TTC549 (cell line): ENCODE measurements around the gene C5.

Source experiments
- FAIRE-seq: peaks from 2 replicates; lab custom pipeline; 2012; peaks lifted over from hg19 to GRCh38; lab: Jason Lieb, UNC

The C5 gene

DNA sequence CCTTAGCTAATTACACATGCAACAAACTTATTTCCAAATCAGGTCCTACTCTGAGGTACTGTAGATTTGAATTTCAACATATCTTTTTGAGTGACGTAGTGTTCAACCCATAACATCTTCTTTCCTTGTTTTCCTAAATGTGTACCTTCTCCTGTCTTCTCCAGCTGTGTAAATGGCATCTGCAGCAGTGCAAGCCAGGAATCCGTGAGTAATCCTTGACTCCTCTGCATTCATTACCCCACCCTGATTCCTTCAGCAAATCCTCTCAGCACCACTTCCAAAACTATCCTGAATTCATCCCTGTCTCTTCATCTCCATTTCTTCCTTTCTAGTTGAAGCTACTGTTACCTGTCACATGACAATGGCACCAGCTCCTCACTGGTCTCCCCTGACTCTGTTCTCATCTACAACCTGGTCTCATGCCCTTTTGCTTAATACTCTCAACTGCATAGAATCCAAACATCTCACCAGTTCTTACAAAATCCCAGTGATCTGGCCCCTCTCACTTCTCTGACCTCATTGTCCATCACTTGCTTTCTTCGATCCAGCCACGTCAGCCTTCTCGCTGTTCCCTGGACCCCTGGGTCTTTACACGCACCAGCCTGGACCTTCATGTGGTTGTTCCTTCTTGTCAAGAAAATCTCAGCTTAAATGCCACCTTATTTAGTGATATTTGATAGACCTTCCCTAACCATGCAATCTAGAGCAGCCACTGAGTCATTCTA, 108.9 kb downstream of the C5 start:
- no peak for FAIRE-seq

DNA sequence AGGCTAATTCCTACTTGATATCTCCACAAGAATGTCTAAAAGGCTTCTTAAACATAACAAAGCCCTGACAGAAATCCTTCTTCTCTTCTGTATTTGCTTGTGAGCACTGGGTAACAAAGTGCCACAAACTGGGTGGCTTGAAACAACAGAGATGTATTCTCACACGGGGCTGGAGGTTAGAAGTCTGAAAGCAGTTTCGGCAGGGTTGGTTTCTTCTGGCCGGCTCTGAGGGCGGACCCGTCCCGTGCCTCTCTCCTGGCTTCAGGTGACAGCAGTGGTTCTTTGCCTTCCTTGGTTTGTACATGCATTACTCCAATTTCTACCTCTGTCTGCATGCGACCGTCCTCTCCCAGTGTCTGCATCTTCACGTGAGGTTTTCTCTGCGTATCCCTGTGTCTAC, 109.5 kb downstream of the C5 start:
- FAIRE-seq: no peak

DNA sequence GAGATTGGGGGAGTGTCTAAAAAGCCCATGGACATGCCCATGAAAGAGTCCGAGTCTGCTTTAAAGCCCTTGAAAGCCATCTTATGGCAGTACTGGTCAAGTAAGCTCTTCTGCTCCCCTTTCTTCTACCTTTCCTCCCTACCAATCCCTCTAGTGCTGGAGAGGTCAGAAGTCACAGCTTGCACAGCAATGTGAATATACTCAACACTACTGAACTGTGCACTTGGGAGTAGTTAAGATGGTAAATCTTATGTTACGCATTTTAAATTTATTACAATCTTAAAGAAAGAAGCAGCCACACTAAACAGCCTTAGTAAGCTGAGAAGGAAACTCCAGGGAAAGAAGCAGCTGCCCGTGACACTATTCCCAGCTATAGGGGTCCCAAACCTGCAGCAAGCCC, 111.2 kb downstream of the C5 start:
- FAIRE-seq: no peak

DNA sequence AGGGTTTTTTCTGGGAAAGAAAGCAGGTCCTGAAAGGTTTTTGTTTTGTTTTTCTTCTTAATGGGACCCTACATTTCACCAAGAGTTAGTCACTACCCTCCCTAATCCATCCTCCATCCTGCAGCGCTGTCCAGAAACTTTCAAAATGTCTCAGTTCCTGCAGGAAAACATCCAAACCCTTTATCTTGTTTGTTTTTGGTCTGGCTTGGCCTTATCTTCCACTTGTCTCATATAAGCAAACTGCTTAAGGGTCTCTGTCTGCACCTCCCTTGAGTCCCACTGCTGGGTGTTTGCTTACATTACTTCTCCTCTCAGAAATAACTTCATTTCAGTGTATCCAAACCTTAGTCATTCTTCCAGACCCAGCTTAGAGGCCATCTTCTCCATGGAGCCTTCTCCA, 112.5 kb downstream of the C5 start:
- no peak for FAIRE-seq

DNA sequence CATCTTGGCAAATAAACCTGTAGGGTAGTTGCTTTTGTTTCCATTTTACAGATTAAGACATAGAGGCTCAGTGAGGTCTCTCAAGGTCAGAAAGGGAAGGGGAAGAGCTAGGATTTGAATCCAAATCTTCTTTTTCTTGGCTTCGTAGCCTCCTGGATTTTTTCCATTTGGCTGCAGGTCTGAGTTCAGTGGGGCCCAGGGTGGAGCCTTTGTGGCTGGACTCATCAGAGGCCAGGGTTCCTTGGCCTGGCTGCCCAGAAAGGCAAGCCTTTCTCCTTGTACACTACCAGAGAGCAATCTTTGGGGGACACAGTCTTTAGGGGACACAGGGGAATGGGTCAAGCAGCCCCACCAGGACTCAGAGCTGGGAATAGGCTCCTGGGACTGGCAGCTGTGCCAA, 112.9 kb downstream of the C5 start:
- FAIRE-seq: no peak

DNA sequence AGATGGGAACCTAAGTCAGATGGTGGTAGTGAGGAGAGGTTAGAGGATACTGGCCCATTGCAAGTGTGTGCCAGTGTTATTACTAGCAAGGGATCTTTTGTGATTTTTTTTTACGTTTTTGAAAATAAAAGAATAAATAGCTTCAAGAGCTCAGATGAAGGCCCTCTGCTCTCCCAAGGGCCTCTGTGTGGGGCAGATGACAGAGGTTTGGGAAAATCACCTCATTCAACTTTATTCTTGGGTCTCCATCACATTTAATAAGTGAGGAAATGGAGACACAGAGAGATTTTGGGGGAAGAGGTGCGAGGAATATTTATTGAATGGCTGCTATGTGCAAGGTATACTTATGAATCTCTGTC, 113.3 kb downstream of the C5 start:
- no peak for FAIRE-seq

DNA sequence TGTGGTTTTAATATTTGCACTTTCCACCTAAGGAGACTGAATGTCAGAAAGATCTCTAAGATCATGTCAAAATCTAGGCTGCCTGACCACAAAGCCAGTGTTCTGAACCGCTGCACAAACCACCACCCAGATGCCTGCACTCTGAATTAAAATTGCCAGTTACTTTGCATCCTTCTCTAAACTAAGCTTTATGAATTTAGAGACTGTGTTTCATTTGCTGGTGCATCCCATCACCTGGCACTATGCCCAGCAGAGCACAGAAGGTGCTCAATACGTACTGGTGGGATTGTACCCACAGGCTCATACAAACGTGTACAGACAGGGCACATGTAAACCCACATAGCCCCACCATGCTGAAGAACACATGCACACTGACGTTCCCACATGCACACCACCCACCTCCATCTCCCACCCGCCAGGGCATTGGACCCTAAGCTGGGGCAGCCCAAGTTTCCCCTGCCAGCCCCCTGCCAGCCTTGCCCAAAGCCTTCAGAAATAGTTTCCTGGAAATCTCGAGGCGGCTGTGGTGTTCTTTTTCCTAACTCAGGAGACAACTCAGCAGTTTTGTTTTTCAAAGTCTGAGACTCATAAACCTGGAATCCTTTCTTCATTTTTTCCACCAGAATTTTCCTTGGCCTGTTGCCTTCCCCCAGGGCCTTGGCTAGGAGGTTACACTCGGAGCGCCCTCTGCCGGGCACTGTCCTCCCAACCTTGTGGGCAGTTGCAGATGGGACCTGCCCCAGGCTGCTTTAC, 113.9 kb downstream of the C5 start:
- FAIRE-seq: no peak

DNA sequence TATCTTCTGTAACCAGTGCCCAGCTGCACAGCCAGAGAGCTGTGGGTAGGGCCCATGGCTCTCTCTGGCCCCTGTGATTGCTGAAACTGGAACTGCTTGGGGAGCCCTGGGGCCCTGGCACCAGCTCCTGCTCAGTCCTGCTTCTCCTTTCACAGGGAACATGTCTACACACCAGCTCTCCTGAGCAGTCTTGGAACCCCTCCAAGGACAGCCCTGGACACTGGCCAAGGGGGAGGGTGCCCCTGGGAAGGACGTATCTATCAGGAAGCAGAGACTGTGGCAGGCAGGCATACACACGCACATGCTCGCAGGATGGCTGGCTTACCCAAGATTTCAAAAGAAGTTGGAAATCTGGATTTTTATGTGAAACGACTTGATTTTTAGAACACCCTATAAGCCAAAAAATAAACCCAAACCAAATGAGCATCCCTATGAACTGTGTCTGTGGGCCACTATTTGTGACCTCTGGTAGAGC, 114.7 kb downstream of the C5 start:
- no peak for FAIRE-seq

DNA sequence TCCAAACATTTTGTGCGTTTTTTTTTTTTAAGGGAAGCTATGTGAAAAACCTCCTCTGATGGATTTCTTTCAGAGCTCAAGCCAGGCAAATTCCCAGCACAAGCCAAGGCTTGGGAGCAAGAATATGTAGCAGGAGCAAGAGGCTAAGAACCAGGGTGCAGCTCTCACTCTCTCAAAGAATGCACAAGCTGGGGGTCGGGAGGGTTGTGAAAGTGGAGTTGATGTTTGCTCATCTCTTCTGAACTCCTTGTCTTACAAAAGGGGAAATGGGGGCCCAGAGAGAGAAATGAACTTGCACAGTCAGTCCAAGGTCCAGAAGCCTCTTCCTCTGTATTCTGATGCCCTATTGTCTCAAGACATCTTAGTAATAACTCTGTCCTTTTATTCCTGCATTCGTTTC, 115.8 kb downstream of the C5 start:
- no peak for FAIRE-seq

DNA sequence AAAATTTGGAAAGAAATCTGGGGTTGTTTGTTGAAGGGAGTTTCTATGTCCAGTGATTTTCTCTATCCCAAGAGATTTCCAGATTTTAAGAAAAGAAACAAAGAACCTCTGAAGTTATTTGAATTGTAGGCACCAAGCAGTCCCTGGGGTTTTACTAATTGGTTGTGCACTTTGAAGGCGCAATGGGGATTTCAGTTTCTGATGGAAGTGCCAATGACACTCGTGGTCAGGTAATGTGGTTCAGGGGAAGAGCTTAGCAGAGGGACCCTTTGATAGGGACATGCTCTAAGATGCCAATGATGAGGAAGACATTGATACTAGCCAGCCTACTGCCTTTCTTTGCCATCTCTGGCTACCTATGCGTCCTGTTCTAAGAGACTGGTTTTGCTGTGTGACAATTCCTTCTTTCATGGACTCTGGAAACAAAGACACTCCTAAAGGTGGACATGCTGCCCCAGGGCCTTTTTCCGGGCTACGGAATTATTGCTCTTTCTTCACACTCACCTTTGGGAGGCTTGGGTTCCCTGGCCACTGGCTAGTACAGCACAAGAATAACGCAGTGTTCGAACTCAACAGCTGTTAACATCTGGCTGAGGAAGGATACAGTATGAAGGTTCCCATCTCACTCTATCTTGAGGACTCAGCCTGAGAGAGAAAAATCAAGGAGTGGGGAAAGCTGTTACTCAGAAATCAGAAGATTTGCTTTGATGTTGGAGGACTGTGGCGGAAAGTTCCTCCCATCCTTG, 116.6 kb downstream of the C5 start:
- FAIRE-seq: no peak

DNA sequence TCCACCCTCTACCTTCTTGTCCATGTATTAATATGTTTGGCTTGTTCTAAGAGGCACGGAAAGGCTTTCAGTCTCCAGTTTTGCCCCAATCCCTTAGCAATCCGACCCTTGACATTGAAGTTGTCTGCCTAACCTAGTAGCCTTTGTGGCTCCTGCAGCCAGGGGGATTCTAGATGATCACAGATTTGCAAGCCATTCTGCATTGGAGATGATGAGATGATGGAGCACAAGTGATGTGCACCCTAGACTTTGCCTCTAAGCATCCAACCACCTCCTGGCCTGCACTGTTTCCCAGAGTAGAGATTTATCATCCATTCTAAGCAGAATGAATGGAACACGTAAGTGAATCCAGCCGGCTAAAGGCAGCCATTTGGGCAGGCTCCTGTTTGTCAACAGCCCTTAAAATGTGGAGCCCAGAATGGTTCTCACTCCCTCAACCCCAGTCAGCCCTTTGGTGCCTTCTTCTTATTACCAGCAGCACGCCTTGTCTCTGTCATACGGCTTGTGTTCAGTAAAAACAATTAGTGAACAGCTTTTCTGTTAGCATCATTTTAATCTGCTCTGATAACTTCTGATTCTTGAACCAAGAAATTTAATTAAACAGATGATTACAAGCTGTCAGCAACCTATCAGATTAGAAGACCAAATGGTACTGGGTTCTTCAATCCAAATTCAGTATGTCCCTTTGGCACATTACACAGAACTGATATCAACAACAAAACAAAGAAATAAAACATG, 117.8 kb downstream of the C5 start:
- FAIRE-seq: no peak

DNA sequence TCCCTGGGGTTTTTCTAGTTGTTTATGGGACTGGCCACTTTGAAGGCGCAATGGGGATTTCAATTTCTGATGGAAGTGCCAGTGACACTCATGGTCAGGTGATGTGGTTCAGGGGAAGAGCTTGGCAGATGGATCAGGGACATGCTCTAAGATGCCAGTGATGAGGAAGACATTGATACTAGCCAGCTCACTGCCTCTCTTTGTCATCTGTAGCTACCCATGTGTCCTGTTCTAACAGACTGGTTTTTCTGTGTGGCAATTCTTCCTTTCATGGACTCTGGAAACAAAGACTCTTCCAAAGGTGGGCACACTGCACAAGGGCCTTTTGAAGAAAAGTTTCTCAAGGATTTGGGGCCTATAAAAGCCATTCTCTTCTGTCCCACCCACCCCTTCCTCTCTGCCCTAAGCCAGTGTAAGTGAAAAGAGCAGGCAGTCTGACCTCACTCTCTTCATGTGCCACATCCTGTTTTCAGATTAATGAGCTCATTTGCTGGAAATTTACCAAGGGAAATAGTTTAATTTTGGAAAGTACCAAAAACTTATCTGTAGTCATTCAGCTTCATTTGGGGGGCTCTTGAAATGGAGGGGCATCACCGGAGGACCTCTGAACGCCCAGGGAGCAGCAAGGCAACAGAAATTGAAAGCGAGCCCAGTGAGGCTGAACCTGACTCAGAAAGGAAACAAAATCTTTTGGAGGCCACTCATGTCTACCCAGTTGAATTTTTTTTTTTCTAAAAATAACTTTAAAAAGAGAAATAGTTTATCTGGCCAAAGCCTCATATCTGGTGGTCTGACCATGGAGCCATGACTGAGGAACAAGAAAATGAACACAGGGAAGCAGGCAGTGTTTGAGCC, 118.6 kb downstream of the C5 start:
- no peak for FAIRE-seq

DNA sequence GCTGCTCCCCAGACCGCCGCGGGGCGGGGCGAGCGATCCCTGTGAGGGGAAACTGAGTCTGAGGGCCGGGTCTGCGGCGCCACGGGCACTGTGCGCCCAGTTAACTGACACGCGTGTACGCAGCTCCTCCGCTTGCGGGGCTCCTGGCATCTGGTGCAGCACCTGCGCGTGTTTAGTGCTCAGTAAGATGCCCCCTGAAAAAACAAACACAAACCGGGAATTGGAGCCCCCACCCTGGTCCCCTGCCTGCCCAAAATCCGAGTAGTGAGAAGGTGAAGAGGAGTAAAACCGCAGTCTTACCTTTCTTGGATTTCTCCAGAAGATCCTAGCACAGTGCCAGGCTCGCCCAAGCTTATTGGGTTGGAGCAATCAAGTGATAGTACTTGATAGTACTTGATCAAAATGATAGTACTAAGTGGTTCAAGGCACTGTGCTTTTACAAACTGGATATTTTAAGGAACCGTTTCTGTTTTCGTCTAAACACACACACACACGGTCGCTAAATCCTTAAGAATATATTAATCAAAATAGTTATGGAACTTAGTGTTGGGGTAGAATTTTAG, 120.8 kb downstream of the C5 start:
- no peak for FAIRE-seq

DNA sequence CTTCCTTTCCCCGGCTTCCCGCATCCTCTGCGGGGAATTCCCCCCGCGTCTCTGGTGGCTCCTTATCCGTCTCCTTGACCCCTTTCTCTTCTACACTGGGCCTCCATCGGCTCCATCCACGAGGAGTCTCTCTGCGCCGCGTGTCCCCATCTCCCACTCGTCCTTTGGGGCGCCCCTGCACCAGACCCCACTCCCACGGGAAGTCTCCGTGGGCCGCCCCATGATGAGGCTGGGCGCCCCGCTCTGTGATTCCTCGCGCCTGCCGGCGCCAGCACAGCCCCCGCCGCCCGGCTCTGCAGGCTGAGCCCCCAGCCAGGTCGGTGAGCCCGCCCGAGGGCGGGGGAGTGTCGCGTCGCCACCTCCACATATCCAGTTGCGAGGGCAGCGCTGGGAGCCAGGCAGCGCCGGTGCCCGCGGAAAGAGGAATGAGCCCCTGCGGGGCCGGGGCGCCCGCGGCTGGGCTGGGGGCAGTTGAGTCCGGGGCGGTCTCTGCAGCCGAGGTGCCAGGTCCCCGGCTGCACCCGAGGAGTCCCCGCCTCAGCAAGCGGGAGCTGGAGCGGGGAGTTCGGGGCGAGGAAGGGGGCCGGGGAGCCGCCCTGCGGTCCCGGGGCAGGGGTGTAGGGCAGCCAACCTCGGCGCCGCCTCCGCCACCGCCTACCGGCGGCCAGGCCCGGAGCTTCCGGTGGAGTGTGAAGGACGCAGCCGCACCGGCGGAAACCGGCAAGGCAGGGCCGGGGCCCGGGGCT, 121.4 kb downstream of the C5 start:
- no peak for FAIRE-seq

DNA sequence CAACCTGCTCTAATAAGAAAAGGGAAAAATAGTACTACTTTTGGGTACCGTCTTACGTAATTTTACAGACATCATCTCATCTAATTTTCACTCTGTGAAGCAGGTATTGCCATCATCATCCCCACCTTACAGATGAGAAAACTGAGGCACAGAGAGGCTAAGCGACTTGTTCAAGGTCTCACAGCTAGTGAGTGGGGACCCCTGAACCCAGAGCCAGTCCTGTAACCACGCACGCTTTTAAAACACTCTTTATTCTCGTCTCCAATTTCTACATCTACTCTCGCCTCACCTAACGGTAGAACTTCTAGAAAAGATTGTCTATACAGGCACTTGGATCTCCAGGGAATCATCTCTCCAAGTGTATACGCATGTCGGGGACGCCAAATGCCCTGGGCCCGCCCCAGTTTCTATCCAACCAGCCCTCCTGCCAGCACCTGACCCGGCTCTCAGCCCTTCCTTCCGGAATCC, 122.0 kb downstream of the C5 start:
- FAIRE-seq: no peak

DNA sequence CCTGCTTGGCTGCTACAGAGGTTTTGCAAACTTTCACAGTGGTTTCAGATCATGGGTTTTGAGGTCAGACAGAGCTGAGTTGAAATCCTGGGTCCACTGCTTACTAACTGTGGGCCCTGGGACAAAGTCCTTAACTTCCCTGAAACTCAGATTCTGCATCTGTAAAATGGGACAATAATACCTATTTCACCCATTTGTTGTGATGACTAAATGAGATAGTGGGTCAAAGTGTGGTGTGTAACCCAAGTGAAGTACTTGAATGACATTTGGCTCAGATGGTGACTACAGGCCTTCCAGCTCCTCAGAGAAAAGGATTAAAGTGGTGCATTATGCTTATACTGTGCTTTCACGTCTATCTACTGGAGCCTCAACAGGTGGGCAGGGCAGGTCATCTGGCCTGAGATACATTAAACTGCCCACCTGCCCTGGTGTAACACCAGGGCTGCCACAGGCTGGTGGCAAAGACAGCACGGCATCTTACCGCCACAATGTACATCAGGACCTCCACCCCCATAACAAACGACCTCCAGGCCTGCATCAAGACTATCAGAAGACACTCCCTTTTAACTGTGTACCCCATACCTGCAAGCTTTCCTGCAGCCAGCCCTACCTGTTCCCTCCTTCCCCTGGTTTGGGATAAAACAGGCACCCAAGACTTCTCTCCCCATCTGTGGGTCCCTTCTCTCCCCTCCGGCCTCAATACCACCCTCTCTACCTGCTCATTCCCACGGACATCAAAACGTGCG, 122.6 kb downstream of the C5 start:
- no peak for FAIRE-seq

DNA sequence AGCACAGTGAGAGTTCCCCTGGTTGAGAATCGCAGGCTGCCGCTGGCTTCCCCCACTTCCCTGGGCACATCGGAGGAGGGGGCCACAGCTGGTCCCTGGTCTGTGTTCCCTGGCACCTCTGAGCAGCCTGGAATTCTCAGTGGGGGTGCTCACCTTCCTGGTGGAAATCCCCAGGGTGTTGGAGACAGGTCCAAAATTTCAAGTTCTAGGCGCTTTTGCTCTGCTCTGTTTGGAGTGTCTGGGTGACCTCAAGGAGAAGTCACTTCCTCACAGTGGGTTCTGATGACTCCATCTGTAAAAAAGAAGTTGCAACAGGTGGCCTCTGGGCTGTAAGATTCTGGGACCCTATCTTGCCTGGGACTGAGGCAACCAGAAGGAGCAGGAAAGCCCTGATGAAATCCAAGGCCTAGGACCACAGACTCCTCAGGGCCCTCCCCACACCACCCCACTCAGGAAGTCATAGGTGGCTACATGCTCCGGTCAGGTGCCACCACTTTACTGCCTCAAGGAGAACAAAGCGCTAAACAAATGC, 123.6 kb downstream of the C5 start, which contains the start of gene TRAF1:
Gene TRAF1, minus strand, starts transcription at position 400 of the 532 bp plus-strand sequence. CDS start 721 bp downstream, outside the sequence.
- no peak for FAIRE-seq

DNA sequence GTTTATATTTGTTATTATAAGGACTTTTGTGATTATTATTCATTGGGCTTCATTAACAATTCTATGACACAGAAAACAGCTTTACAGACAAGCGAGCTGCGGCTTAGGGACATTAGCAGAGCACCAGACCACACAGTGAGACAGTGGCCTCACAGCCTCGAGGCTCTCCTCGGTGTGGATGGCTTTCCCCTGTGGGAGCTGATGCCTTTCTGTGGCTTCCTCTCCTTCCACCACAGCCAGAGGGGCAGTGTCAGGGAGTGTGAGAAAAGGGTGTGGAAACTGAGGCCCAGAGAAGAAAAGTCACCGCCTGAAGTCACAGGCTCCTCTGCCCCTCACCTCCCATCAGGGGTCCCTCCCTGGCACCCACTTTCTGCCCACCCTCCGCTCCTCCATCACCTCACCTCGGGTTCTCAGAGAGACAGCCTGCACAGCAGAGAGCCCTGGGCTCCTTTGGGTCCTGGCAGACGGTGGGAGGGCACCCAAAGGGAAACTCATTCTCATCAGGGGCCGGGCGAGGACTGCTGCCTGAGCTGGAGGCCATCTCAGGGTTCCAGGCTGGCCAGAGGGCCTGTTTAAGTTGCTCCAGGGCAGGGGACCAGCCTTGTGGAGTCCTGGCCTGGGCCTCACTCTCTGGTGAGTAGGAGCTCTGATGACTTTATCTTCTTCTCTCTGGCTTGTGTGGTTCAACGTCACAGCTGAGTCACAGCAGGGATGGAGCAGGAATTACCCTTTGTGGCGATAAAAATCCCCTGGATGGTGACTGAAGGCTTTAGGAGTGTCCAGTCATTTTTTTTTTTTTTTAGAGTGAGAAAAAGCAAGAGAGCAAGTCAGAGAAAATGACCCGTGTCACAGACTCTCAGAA, 124.3 kb downstream of the C5 start:
- no peak for FAIRE-seq
